ENCODE data around the gene RGMA.

- TF ChIP-seq NFRKB (IDR thresholded peaks at IDR 0.05), result no peak
- TF ChIP-seq BHLHE40 (IDR thresholded peaks at IDR 0.05; ENCODE audit: borderline replicate concordance), result no peak
- no peak for TF ChIP-seq FOXK2 (IDR thresholded peaks at IDR 0.05)
- TF ChIP-seq L3MBTL2 (conservative IDR thresholded peaks at IDR 0.05), result no peak
- TF ChIP-seq SP1 (IDR thresholded peaks at IDR 0.05), result no peak
- no peak for TF ChIP-seq TARDBP (IDR thresholded peaks at IDR 0.05)
- no peak for TF ChIP-seq FOXM1 (IDR thresholded peaks at IDR 0.05; ENCODE audit: borderline replicate concordance)
- no peak for TF ChIP-seq HDGF (IDR thresholded peaks at IDR 0.05; ENCODE audit: borderline replicate concordance)
- no peak for TF ChIP-seq LEF1 (IDR thresholded peaks at IDR 0.05; ENCODE audit: borderline replicate concordance)
- TF ChIP-seq SUZ12 (IDR thresholded peaks at IDR 0.05), result no peak
Observed at GRCh38 chr15:93056836-93057235, 32.2 kb downstream of the RGMA start.

Measured in HEK293T (cell line).